Astrocyte (in vitro differentiated cells and primary cell): ENCODE data around the gene PEPD. TPM values are rescaled to one million over a fixed set of nuclear protein-coding genes. Genes with fewer than 3 reads are reported as not detected.

Source experiments
- DNase-seq: peaks from one replicate; pipeline ENCODE4 v3.0.0-alpha.2; 2010; ENCODE audit warnings: low read depth
- FAIRE-seq: peaks from 2 replicates; lab custom pipeline; 2011; peaks lifted over from hg19 to GRCh38; lab: Jason Lieb, UNC
- H2AFZ ChIP-seq: 2 replicates; pipeline ENCODE4 v1.6.0; 2012; ENCODE audit warnings: low read depth, low read length, inconsistent platforms
- H3K27ac ChIP-seq: 2 replicates; pipeline ENCODE4 v1.5.1; 2011; ENCODE audit warnings: low read depth, low read length, inconsistent platforms
- H3K27me3 ChIP-seq: 2 replicates; pipeline ENCODE4 v1.6.0; 2011; ENCODE audit warnings: low read length, inconsistent platforms; ENCODE audit not compliant: insufficient read depth
- H3K36me3 ChIP-seq: 2 replicates; pipeline ENCODE4 v1.5.1; 2011; ENCODE audit warnings: low read length, inconsistent platforms; ENCODE audit not compliant: insufficient read depth
- H3K4me1 ChIP-seq: 2 replicates; pipeline ENCODE4 v1.5.1; 2011; ENCODE audit warnings: low read length, inconsistent platforms; ENCODE audit not compliant: insufficient read depth
- H3K4me2 ChIP-seq: 2 replicates; pipeline ENCODE4 v1.6.0; 2012; ENCODE audit warnings: low read length, inconsistent platforms
- H3K4me3 ChIP-seq: 2 replicates; pipeline ENCODE4 v1.5.1; 2011; ENCODE audit warnings: low read depth, mild to moderate bottlenecking, low read length, inconsistent platforms; ENCODE audit not compliant: insufficient read depth
- H3K79me2 ChIP-seq: 2 replicates; pipeline ENCODE4 v1.6.0; 2012; ENCODE audit warnings: mild to moderate bottlenecking, low read length, inconsistent platforms; ENCODE audit not compliant: insufficient read depth
- H3K9ac ChIP-seq: 2 replicates; pipeline ENCODE4 v1.6.0; 2012; ENCODE audit warnings: mild to moderate bottlenecking, low read length, inconsistent platforms
- H3K9me3 ChIP-seq: 2 replicates; pipeline ENCODE4 v1.5.1; 2012; ENCODE audit warnings: low read depth, mild to moderate bottlenecking, low read length, inconsistent platforms; ENCODE audit not compliant: insufficient read depth
- H4K20me1 ChIP-seq: 2 replicates; pipeline ENCODE4 v1.6.0; 2012; ENCODE audit warnings: low read length, inconsistent platforms; ENCODE audit not compliant: insufficient read depth
- H3K27ac Mint-ChIP-seq: one replicate; pipeline ENCODE4 v1.8.0; 2021; ENCODE audit warnings: mild to moderate bottlenecking, mixed read lengths; ENCODE audit not compliant: unreplicated experiment
- H3K27me3 Mint-ChIP-seq: one replicate; pipeline ENCODE4 v1.8.0; 2021; ENCODE audit warnings: low read depth, mixed read lengths; ENCODE audit not compliant: unreplicated experiment
- H3K36me3 Mint-ChIP-seq: one replicate; pipeline ENCODE4 v1.8.0; 2021; ENCODE audit warnings: low read depth, mixed read lengths; ENCODE audit not compliant: unreplicated experiment
- H3K4me1 Mint-ChIP-seq: one replicate; pipeline ENCODE4 v1.8.0; 2021; ENCODE audit warnings: low read depth, mixed read lengths; ENCODE audit not compliant: unreplicated experiment
- H3K4me3 Mint-ChIP-seq: one replicate; pipeline ENCODE4 v1.8.0; 2021; ENCODE audit warnings: mild to moderate bottlenecking, moderate library complexity, mixed read lengths; ENCODE audit not compliant: unreplicated experiment
- H3K9me3 Mint-ChIP-seq: one replicate; pipeline ENCODE4 v1.8.0; 2021; ENCODE audit warnings: mild to moderate bottlenecking, mixed read lengths; ENCODE audit not compliant: unreplicated experiment
- EZH2 ChIP-seq: IDR thresholded peaks from 2 replicates; pipeline ENCODE4 v1.6.1; 2012; ENCODE audit warnings: mild to moderate bottlenecking, low read length, inconsistent platforms; ENCODE audit not compliant: insufficient read depth
- total RNA-seq: library from RNA; stranded (reverse); gene quantifications from 2 replicates; pipeline ENCODE4 v1.2.1, GENCODE V29; 2021
- TF ChIP-seq, protein P1 (sequence below): IDR thresholded peaks from 2 replicates; pipeline ENCODE4 v1.5.1; 2011; ENCODE audit warnings: low read depth, mild to moderate bottlenecking, inconsistent platforms, low read length, moderate library complexity; ENCODE audit not compliant: insufficient read depth

PEPD gene
- total RNA-seq, 1 donor from 2014 or later, result 37.9 TPM

DNA sequence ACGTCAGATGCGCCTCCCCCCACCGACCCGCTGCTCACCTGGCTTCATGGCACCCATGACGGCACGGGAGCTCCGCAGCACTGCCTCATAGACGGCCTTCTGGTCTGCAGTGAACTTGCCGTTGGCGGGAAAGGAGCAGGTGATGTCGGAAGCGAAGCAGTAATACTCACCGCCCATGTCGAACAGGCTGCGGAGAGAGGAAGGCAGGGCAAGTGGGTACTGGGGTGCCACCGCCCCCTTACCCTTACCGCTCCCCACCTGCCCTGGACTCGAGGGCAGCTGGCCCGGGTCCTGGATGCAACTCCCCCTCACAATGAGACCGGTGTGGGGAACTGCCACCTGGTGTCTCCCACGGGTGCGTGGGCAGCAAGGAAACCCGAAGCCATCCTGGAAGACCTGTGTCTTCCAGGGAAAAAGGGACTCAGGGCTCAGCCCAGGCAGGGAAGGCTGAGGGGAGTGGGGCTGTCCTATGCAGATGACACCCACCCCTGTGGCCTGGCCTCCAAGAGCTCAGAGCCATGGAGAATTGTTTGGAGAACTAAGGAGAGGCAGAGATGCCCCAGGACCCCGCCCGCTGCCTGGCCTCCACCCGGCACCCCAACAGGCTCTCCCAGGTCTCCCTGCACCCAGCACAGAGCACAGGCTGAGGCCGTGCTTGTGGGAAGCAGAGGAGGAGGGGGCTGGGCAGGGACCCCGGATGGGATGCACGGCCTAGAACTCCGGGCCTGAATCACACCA, 119.7 kb downstream of the PEPD start:
- H3K79me2 ChIP-seq, result no peaks in the 10 kb centered on the region
- H3K4me2 ChIP-seq, result no peak overlapping the region
- no peaks in the 10 kb centered on the region for H3K9me3 ChIP-seq
- H3K36me3 ChIP-seq, result no peaks in the 10 kb centered on the region
- H3K9ac ChIP-seq, result no peak overlapping the region
- H3K4me1 ChIP-seq, result peaks cover 10% of the 10 kb centered on the region
- H2AFZ ChIP-seq, result no peak overlapping the region
- no peak for DNase-seq
- TF ChIP-seq, protein P1, sequence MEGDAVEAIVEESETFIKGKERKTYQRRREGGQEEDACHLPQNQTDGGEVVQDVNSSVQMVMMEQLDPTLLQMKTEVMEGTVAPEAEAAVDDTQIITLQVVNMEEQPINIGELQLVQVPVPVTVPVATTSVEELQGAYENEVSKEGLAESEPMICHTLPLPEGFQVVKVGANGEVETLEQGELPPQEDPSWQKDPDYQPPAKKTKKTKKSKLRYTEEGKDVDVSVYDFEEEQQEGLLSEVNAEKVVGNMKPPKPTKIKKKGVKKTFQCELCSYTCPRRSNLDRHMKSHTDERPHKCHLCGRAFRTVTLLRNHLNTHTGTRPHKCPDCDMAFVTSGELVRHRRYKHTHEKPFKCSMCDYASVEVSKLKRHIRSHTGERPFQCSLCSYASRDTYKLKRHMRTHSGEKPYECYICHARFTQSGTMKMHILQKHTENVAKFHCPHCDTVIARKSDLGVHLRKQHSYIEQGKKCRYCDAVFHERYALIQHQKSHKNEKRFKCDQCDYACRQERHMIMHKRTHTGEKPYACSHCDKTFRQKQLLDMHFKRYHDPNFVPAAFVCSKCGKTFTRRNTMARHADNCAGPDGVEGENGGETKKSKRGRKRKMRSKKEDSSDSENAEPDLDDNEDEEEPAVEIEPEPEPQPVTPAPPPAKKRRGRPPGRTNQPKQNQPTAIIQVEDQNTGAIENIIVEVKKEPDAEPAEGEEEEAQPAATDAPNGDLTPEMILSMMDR, result no peak
- TF ChIP-seq EZH2, result no peak
- no peaks in the 10 kb centered on the region for H3K27me3 ChIP-seq
- H3K4me3 ChIP-seq, result no peak overlapping the region
- no peak overlapping the region for H3K27ac Mint-ChIP-seq
- no peak overlapping the region for H3K27ac ChIP-seq
- H4K20me1 ChIP-seq, result peaks cover 24% of the 10 kb centered on the region
- no peaks in the 10 kb centered on the region for H3K9me3 Mint-ChIP-seq
- no peak overlapping the region for H3K4me3 Mint-ChIP-seq
- peaks cover 2% of the 10 kb centered on the region for H3K36me3 Mint-ChIP-seq
- no peak for FAIRE-seq
- H3K4me1 Mint-ChIP-seq, result peaks cover 3% of the 10 kb centered on the region
- peaks cover 8% of the 10 kb centered on the region for H3K27me3 Mint-ChIP-seq

GRCh38 chr19:33400856-33401682, 120.5 kb downstream of the PEPD start:
- no peak for FAIRE-seq

GRCh38 chr19:33399745-33400681, 121.6 kb downstream of the PEPD start:
- no peak overlapping the region for H3K27ac ChIP-seq
- peaks cover 22% of the 10 kb centered on the region for H3K4me1 ChIP-seq
- no peak for TF ChIP-seq EZH2
- TF ChIP-seq, protein P1, result no peak
- H3K36me3 Mint-ChIP-seq, result peaks cover 2% of the 10 kb centered on the region
- H3K36me3 ChIP-seq, result no peaks in the 10 kb centered on the region
- H3K4me3 ChIP-seq, result no peak overlapping the region
- H3K4me2 ChIP-seq, result no peak overlapping the region
- peaks cover 36% of the 10 kb centered on the region for H4K20me1 ChIP-seq
- no peaks in the 10 kb centered on the region for H3K79me2 ChIP-seq
- no peak overlapping the region for H3K4me3 Mint-ChIP-seq
- no peaks in the 10 kb centered on the region for H3K9me3 Mint-ChIP-seq
- no peaks in the 10 kb centered on the region for H3K27me3 ChIP-seq
- H3K9ac ChIP-seq, result no peak overlapping the region
- peaks cover 2% of the 10 kb centered on the region for H3K4me1 Mint-ChIP-seq
- H3K27me3 Mint-ChIP-seq, result peaks cover 8% of the 10 kb centered on the region
- H3K27ac Mint-ChIP-seq, result no peak overlapping the region
- H3K9me3 ChIP-seq, result no peaks in the 10 kb centered on the region
- H2AFZ ChIP-seq, result no peak overlapping the region
- no peak for FAIRE-seq
- DNase-seq, result no peak

More at GRCh38 chr19:33400856-33401682, 120.5 kb downstream of the PEPD start:
- no peak overlapping the region for H3K27ac Mint-ChIP-seq
- no peaks in the 10 kb centered on the region for H3K27me3 ChIP-seq
- no peak overlapping the region for H3K9ac ChIP-seq
- TF ChIP-seq EZH2, result no peak
- H3K36me3 ChIP-seq, result no peaks in the 10 kb centered on the region
- H3K4me1 ChIP-seq, result peaks cover 12% of the 10 kb centered on the region
- H3K4me3 Mint-ChIP-seq, result no peak overlapping the region
- H3K4me1 Mint-ChIP-seq, result peaks cover 2% of the 10 kb centered on the region
- no peak overlapping the region for H3K4me3 ChIP-seq
- peaks cover 26% of the 10 kb centered on the region for H4K20me1 ChIP-seq
- H3K27me3 Mint-ChIP-seq, result peaks cover 8% of the 10 kb centered on the region
- H3K4me2 ChIP-seq, result no peak overlapping the region
- no peaks in the 10 kb centered on the region for H3K9me3 Mint-ChIP-seq
- H3K9me3 ChIP-seq, result no peaks in the 10 kb centered on the region
- H3K79me2 ChIP-seq, result no peaks in the 10 kb centered on the region
- DNase-seq, result no peak
- H3K36me3 Mint-ChIP-seq, result peaks cover 2% of the 10 kb centered on the region
- H2AFZ ChIP-seq, result no peak overlapping the region
- H3K27ac ChIP-seq, result no peak overlapping the region
